HEK293 (cell line): Measurements from ENCODE around the gene DPF3.

Experiments used
- CTCF ChIA-PET: fragments of 350-600 bp; formaldehyde crosslinking; extraction: SDS; loops from one replicate; lab custom pipeline; 2021; ENCODE audit warnings: antibody characterized with exemption; lab: Yijun Ruan, JAX
- POLR2A ChIA-PET: fragments of 300-600 bp; formaldehyde crosslinking; extraction: SDS; loops from one replicate; lab custom pipeline; 2020; ENCODE audit warnings: antibody characterized with exemption, inconsistent platforms; lab: Yijun Ruan, JAX
- H3K27ac ChIP-seq: fragments of 200-500 bp; sonication (Bioruptor generic); 2 replicates; pipeline ENCODE4 v1.5.1; 2014; ENCODE audit warnings: low read depth, low read length, control low read depth, inconsistent platforms; ENCODE audit errors: extremely low read depth
- H3K36me3 ChIP-seq, 2 experiments: fragments of 200-500 bp in 1 of 2; sonication (Bioruptor generic) in 1 of 2; 1 replicate in 1 of 2; 2 replicates in 1 of 2; pipeline ENCODE4 v1.5.1; 2014 to 2017; ENCODE audit warnings: inconsistent platforms in 2 of 2, low read length in 2 of 2; ENCODE audit not compliant: control insufficient read depth in 2 of 2, insufficient read depth in 1 of 2
- H3K4me1 ChIP-seq: fragments of 200-500 bp; sonication (Bioruptor generic); 2 replicates; pipeline ENCODE4 v1.5.1; 2014; ENCODE audit warnings: mild to moderate bottlenecking, low read length, inconsistent platforms; ENCODE audit not compliant: control insufficient read depth, insufficient read depth
- H3K4me3 ChIP-seq: 2 replicates; pipeline ENCODE4 v1.5.1; 2011; ENCODE audit warnings: low read depth, mild to moderate bottlenecking, control low read depth, low read length, moderate library complexity
- H3K9me3 ChIP-seq: fragments of 200-500 bp; sonication (Bioruptor generic); 2 replicates; pipeline ENCODE4 v1.5.1; 2014; ENCODE audit warnings: low read depth, low read length, inconsistent platforms; ENCODE audit not compliant: control insufficient read depth, insufficient read depth
- FEZF1 ChIP-seq: fragments of 450-650 bp; formaldehyde crosslinking; IDR thresholded peaks from 2 replicates; pipeline ENCODE4 v1.5.1; 2016; ENCODE audit warnings: missing biosample characterization, missing genetic modification characterization
- GLI4 ChIP-seq: fragments of 450-650 bp; formaldehyde crosslinking; IDR thresholded peaks from 2 replicates; pipeline ENCODE4 v1.5.1; 2016; ENCODE audit warnings: missing biosample characterization, missing genetic modification characterization
- KLF16 ChIP-seq: fragments of 450-650 bp; formaldehyde crosslinking; IDR thresholded peaks from 2 replicates; pipeline ENCODE4 v1.5.1; 2017; ENCODE audit warnings: missing biosample characterization, missing genetic modification characterization
- OSR2 ChIP-seq: fragments of 450-650 bp; formaldehyde crosslinking; IDR thresholded peaks from 2 replicates; pipeline ENCODE4 v1.5.1; 2016; ENCODE audit warnings: missing biosample characterization, missing genetic modification characterization
- REPIN1 ChIP-seq: fragments of 450-650 bp; formaldehyde crosslinking; IDR thresholded peaks from 2 replicates; pipeline ENCODE4 v1.5.1; 2017; ENCODE audit warnings: missing biosample characterization, missing genetic modification characterization, low read depth
- WT1 ChIP-seq: fragments of 450-650 bp; formaldehyde crosslinking; IDR thresholded peaks from 2 replicates; pipeline ENCODE4 v1.5.1; 2016; ENCODE audit warnings: missing biosample characterization, missing genetic modification characterization
- ZBTB1 ChIP-seq: fragments of 450-650 bp; formaldehyde crosslinking; IDR thresholded peaks from 2 replicates; pipeline ENCODE4 v1.5.1; 2016; ENCODE audit warnings: missing biosample characterization, missing genetic modification characterization
- ZBTB17 ChIP-seq: fragments of 450-650 bp; formaldehyde crosslinking; IDR thresholded peaks from 2 replicates; pipeline ENCODE4 v1.5.1; 2016; ENCODE audit warnings: missing biosample characterization, missing genetic modification characterization
- ZBTB48 ChIP-seq: fragments of 450-650 bp; formaldehyde crosslinking; IDR thresholded peaks from 2 replicates; pipeline ENCODE4 v1.5.1; 2016; ENCODE audit warnings: missing biosample characterization, missing genetic modification characterization
- ZNF10 ChIP-seq: fragments of 450-650 bp; formaldehyde crosslinking; IDR thresholded peaks from 2 replicates; pipeline ENCODE4 v1.5.1; 2017; ENCODE audit warnings: missing biosample characterization, missing genetic modification characterization
- ZNF112 ChIP-seq: fragments of 450-650 bp; formaldehyde crosslinking; IDR thresholded peaks from 2 replicates; pipeline ENCODE4 v1.5.0; 2017; ENCODE audit warnings: missing biosample characterization, missing genetic modification characterization
- ZNF140 ChIP-seq: fragments of 450-650 bp; formaldehyde crosslinking; IDR thresholded peaks from 2 replicates; pipeline ENCODE4 v1.5.1; 2016; ENCODE audit warnings: missing biosample characterization, missing genetic modification characterization
- ZNF221 ChIP-seq: fragments of 450-650 bp; formaldehyde crosslinking; IDR thresholded peaks from 2 replicates; pipeline ENCODE4 v1.5.1; 2017; ENCODE audit warnings: missing biosample characterization, missing genetic modification characterization, borderline replicate concordance
- ZNF223 ChIP-seq: fragments of 450-650 bp; formaldehyde crosslinking; IDR thresholded peaks from 2 replicates; pipeline ENCODE4 v1.5.1; 2016; ENCODE audit warnings: missing biosample characterization, missing genetic modification characterization
- ZNF426 ChIP-seq: fragments of 450-650 bp; formaldehyde crosslinking; IDR thresholded peaks from 2 replicates; pipeline ENCODE4 v1.5.1; 2017; ENCODE audit warnings: missing biosample characterization, missing genetic modification characterization, mild to moderate bottlenecking, inconsistent platforms, moderate library complexity
- ZNF513 ChIP-seq: fragments of 450-650 bp; IDR thresholded peaks from 2 replicates; pipeline ENCODE4 v1.5.1; 2018; ENCODE audit warnings: missing biosample characterization, missing genetic modification characterization
- ZNF530 ChIP-seq: fragments of 450-650 bp; formaldehyde crosslinking; IDR thresholded peaks from 2 replicates; pipeline ENCODE4 v1.5.1; 2016; ENCODE audit warnings: low read depth, missing biosample characterization, missing genetic modification characterization
- ZNF561 ChIP-seq: fragments of 450-650 bp; IDR thresholded peaks from 2 replicates; pipeline ENCODE4 v1.5.1; 2018; ENCODE audit warnings: missing biosample characterization, missing genetic modification characterization, borderline replicate concordance
- ZNF571 ChIP-seq: fragments of 450-650 bp; formaldehyde crosslinking; IDR thresholded peaks from 2 replicates; pipeline ENCODE4 v1.5.0; 2017; ENCODE audit warnings: missing biosample characterization, missing genetic modification characterization
- ZNF624 ChIP-seq: fragments of 450-650 bp; formaldehyde crosslinking; IDR thresholded peaks from 2 replicates; pipeline ENCODE4 v1.5.1; 2017; ENCODE audit warnings: missing biosample characterization, missing genetic modification characterization
- ZNF645 ChIP-seq: fragments of 450-650 bp; formaldehyde crosslinking; IDR thresholded peaks from 2 replicates; pipeline ENCODE4; 2016; ENCODE audit warnings: missing biosample characterization, missing genetic modification characterization
- ZNF654 ChIP-seq: fragments of 450-650 bp; formaldehyde crosslinking; IDR thresholded peaks from 2 replicates; pipeline ENCODE4 v1.5.1; 2016; ENCODE audit warnings: low read depth, missing biosample characterization, missing genetic modification characterization
- ZNF660 ChIP-seq: fragments of 450-650 bp; IDR thresholded peaks from 2 replicates; pipeline ENCODE4 v1.5.1; 2018; ENCODE audit warnings: missing biosample characterization, mild to moderate bottlenecking, missing genetic modification characterization
- ZNF768 ChIP-seq: fragments of 450-650 bp; formaldehyde crosslinking; IDR thresholded peaks from 2 replicates; pipeline ENCODE4 v1.5.1; 2018; ENCODE audit warnings: missing biosample characterization, mild to moderate bottlenecking, missing genetic modification characterization
- ZNF777 ChIP-seq: fragments of 450-650 bp; formaldehyde crosslinking; IDR thresholded peaks from 2 replicates; pipeline ENCODE4 v1.5.1; 2017; ENCODE audit warnings: missing biosample characterization, missing genetic modification characterization, borderline replicate concordance
- ZNF830 ChIP-seq: fragments of 450-650 bp; IDR thresholded peaks from 2 replicates; pipeline ENCODE4 v1.5.0; 2018; ENCODE audit warnings: missing biosample characterization, missing genetic modification characterization, low read depth, mild to moderate bottlenecking, moderate library complexity
- ZSCAN16 ChIP-seq: fragments of 450-650 bp; formaldehyde crosslinking; IDR thresholded peaks from 2 replicates; pipeline ENCODE4 v1.5.1; 2016; ENCODE audit warnings: missing biosample characterization, missing genetic modification characterization
- TF ChIP-seq, protein P1 (sequence below): fragments of 450-650 bp; formaldehyde crosslinking; IDR thresholded peaks from 2 replicates; pipeline ENCODE4 v1.5.1; 2016; ENCODE audit warnings: missing biosample characterization, missing genetic modification characterization, borderline replicate concordance
- TF ChIP-seq, protein P2 (sequence below): fragments of 450-650 bp; formaldehyde crosslinking; conservative IDR thresholded peaks from 2 replicates; pipeline ENCODE4 v1.5.1; 2016; ENCODE audit warnings: low read depth, missing biosample characterization, missing genetic modification characterization

Gene DPF3

DNA sequence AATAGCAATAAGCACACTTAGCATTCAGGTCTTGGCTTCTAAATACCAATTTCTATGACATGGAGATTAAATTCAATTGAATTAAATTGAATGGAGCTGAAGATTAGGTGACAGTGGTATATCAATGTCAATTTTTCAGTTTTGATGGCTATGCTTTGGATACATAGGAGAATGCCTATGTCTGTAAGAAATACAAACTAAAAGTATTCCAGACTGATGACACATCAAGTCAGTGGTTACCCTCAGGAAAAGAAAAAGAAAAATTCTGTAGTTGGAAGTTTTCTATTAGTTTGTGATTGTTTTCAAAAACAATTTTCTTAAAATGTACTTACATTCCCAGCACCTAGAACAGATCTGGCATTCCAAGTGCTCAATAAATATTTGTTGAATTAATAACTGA is 27.5 kb upstream of the DPF3 start:
- TF ChIP-seq FEZF1 = no peak
- TF ChIP-seq ZNF654 (tag by site-specific recombination) = no peak
- TF ChIP-seq ZSCAN16 (tag by site-specific recombination) = no peak
- TF ChIP-seq WT1 (tag by site-specific recombination) = no peak
- TF ChIP-seq ZNF561 (tag by site-specific recombination) = no peak
- no peak for TF ChIP-seq ZNF221 (tag by site-specific recombination)
- no peak for TF ChIP-seq KLF16 (tag by site-specific recombination)
- TF ChIP-seq ZNF112 (tag by site-specific recombination) = no peak
- TF ChIP-seq ZBTB48 (tag by site-specific recombination) = no peak
- TF ChIP-seq ZNF777 (tag by site-specific recombination) = no peak
- TF ChIP-seq ZNF660 (tag by site-specific recombination) = no peak
- TF ChIP-seq ZBTB17 = no peak
- no peak for TF ChIP-seq ZNF624 (tag by site-specific recombination)
- no peak for TF ChIP-seq ZNF571
- TF ChIP-seq ZNF140 (tag by site-specific recombination) = no peak
- TF ChIP-seq, protein P1, sequence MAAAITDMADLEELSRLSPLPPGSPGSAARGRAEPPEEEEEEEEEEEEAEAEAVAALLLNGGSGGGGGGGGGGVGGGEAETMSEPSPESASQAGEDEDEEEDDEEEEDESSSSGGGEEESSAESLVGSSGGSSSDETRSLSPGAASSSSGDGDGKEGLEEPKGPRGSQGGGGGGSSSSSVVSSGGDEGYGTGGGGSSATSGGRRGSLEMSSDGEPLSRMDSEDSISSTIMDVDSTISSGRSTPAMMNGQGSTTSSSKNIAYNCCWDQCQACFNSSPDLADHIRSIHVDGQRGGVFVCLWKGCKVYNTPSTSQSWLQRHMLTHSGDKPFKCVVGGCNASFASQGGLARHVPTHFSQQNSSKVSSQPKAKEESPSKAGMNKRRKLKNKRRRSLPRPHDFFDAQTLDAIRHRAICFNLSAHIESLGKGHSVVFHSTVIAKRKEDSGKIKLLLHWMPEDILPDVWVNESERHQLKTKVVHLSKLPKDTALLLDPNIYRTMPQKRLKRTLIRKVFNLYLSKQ (tag by site-specific recombination) = no peak
- POLR2A ChIA-PET = no interaction called here
- Histone ChIP-seq H3K27ac (no peak overlapping the region), H3K4me1 (no peaks in the 10 kb centered on the region), H3K4me3 (no peak overlapping the region), H3K36me3 (no peaks in the 10 kb centered on the region), H3K9me3 (no peaks in the 10 kb centered on the region)
- CTCF ChIA-PET = no interaction called here

DNA sequence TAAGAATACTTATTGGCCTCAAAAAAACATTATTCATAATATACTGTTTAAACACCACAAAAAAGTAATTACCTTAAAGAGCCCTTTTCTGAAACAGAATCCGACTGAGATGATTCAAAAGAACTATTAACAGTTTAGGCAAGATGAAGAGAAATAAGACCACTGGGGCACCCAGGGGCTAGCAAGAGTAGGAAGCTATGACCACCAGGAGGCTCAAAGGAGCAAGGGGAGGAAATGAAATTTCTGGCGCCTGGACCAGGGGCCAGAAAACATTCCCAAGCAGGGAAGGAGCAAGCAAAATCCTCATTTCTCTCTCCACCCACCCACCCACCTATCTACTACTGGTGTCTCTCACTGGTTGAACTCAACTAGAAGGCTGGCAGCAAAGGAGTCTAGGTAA is 26.1 kb upstream of the DPF3 start:
- Histone ChIP-seq H3K9me3 (no peaks in the 10 kb centered on the region), H3K27ac (no peak overlapping the region), H3K36me3 (no peaks in the 10 kb centered on the region), H3K4me3 (no peak overlapping the region), H3K4me1 (no peaks in the 10 kb centered on the region)
- ChIA-PET CTCF (interaction anchor here (0.6 to 0.8 kb wide), 2 partner anchors 45 to 159 kb away, joined by 3 read pairs; no protein-coding TSS in a partner anchor), POLR2A (no interaction called here)
- no peak for TF ChIP-seq ZNF513 (tag by site-specific recombination)
- TF ChIP-seq REPIN1 = no peak
- TF ChIP-seq ZBTB1 (tag by site-specific recombination) = no peak
- no peak for TF ChIP-seq ZNF426 (tag by site-specific recombination)
- TF ChIP-seq ZNF645 (tag by site-specific recombination) = no peak
- no peak for TF ChIP-seq ZNF768
- no peak for TF ChIP-seq ZNF10
- TF ChIP-seq GLI4 = no peak
- TF ChIP-seq, protein P2, sequence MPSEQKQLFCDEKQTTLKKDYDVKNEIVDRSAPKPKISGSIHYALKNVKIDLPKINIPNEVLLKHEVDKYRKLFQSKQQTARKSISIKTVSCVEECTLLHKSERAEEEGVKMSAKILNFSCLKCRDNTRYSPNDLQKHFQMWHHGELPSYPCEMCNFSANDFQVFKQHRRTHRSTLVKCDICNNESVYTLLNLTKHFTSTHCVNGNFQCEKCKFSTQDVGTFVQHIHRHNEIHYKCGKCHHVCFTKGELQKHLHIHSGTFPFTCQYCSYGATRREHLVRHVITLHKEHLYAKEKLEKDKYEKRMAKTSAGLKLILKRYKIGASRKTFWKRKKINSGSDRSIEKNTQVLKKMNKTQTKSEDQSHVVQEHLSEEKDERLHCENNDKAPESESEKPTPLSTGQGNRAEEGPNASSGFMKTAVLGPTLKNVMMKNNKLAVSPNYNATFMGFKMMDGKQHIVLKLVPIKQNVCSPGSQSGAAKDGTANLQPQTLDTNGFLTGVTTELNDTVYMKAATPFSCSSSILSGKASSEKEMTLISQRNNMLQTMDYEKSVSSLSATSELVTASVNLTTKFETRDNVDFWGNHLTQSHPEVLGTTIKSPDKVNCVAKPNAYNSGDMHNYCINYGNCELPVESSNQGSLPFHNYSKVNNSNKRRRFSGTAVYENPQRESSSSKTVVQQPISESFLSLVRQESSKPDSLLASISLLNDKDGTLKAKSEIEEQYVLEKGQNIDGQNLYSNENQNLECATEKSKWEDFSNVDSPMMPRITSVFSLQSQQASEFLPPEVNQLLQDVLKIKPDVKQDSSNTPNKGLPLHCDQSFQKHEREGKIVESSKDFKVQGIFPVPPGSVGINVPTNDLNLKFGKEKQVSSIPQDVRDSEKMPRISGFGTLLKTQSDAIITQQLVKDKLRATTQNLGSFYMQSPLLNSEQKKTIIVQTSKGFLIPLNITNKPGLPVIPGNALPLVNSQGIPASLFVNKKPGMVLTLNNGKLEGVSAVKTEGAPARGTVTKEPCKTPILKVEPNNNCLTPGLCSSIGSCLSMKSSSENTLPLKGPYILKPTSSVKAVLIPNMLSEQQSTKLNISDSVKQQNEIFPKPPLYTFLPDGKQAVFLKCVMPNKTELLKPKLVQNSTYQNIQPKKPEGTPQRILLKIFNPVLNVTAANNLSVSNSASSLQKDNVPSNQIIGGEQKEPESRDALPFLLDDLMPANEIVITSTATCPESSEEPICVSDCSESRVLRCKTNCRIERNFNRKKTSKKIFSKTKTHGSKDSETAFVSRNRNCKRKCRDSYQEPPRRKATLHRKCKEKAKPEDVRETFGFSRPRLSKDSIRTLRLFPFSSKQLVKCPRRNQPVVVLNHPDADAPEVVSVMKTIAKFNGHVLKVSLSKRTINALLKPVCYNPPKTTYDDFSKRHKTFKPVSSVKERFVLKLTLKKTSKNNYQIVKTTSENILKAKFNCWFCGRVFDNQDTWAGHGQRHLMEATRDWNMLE = no peak
- no peak for TF ChIP-seq ZNF530 (tag by site-specific recombination)
- no peak for TF ChIP-seq OSR2 (tag by site-specific recombination)
- no peak for TF ChIP-seq ZNF223 (tag by site-specific recombination)
- TF ChIP-seq ZNF830 (tag by site-specific recombination) = no peak
